ENCODE data around the gene PRKCA. TPM values are rescaled to one million over a fixed set of nuclear protein-coding genes. Genes with fewer than 3 reads are reported as not detected.

The PRKCA gene
- total RNA-seq, 1 donor from 2014 or later: 14.9 TPM

DNA sequence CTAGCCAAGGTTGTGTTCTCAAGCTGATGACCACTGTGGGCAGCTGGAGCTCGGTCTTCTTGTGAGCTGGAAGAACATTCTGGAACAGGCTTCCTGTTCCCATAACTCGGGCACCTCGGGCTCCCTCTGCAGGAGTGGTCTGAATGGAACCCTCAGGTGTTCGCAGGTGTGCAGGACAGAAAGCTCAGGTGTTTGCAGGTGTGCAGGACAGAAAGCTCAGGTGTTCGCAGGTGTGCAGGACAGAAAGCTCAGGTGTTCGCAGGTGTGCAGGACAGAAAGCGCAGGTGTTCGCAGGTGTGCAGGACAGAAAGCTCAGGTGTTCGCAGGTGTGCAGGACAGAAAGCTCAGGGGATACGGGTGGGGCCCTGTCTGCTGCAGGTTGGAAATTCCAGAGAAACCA, 423.5 kb downstream of the PRKCA start:
- peak; percentile 75 for DNase-seq (ENCODE audit: low spot score)

DNA sequence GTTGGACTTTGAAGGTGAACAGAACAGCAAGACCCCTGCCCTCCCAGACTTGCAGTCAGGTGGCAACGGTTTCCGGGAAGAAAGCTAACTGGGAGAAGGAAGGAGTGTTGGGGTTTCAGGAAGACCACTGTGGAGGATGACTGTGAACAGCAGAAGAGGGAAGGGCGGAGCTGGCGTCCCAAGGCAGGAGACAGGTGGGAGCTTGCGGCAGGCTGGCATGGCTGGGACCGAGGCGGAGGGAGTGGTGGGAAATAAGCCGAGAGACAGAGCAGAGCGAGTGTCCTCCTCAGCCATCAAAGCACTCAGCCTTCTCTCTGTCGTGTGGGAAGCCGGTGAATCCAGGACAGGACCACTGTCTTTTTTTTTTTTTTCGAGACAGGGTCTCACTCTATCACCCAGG, 424.0 kb downstream of the PRKCA start:
- peak; percentile 65 for DNase-seq (ENCODE audit: low spot score)

DNA sequence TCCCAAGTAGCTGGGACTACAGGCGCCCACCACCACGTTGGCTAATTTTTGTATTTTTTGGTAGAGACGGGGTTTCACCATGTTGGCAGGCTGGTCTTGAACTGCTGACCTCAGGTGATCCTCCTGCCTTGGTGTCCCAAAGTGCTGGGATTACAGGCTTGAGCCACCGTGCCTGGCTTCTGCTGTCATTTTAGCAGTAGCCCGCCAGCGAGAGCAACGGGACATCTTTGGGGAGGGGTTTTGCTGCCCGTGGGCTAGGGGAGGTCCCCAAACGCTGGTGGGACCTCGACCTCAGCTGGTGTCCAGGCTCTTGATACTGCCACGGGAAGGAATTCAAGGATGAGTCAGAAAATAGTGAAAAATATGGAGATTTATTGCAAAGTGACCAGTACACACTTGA, 424.4 kb downstream of the PRKCA start:
- DNase-seq (ENCODE audit: low spot score): peak; percentile 45

DNA sequence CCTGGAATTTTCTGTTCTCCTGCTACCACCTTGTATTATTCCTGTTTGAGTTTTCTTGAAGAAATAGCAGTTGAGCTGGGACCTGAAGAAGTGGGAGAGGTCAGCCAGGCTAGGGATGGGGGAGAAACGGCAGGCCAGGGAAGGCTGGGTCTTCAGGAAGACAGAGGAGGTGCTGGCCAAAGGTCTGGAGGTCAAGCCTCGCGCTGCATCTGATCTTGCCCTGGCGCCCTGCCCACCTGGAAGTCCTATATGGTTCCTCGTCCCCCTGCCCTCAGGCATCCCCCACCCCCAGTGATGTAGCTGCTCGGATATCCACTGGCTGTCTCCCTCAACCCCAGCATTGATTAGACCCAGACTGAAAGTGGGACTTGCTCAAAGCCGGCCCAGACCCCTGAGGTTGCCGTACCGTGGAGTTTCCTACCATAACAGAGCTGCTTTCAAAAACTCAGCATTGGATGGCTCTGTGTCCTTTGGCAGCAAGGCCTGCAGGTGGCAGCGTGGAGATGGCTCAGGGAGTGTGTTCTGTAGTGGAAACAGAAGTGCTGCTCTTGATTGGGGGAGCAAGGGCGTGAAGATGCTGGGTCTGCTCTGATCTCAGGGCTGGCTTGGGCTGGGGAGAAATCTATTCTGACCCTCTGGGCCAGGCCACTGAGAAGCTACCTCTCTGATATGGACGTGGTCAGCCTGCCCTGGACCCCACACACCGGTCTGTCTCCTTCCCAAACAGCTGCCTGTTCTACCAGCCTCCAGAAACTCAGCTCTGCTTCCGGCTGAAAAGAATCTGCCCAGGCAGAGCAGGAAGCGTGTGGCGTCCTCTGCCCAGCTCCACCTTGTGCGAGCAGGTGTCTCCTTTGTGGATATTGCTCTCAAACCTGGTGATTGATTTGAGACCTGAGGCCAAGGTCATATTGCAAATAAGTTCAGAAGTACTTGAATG, 425.5 kb downstream of the PRKCA start:
- peak; percentile 55 for DNase-seq (ENCODE audit: low spot score)

DNA sequence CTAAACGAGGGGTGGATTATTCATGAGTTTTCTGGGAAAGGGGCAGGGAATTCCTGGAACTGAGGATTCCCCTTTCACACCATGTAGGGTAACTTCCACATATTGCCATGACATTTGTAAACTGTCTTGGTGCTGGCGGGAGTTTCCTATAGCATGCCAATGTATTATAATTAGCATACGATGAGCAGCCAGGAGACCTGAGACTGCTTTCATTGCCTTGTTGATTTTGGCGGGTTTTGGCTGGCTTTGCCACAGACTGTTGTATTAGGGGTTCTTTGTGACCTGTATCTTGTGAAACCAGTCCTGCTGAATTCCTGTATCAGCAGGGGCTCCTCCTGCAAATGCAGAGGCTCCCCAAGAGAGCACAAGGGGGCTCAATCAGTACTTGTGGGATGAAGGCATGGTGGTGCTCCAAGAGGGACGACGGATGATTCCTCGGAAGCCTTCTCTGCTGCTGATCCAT, 428.1 kb downstream of the PRKCA start:
- no peak for DNase-seq (ENCODE audit: low spot score)

DNA sequence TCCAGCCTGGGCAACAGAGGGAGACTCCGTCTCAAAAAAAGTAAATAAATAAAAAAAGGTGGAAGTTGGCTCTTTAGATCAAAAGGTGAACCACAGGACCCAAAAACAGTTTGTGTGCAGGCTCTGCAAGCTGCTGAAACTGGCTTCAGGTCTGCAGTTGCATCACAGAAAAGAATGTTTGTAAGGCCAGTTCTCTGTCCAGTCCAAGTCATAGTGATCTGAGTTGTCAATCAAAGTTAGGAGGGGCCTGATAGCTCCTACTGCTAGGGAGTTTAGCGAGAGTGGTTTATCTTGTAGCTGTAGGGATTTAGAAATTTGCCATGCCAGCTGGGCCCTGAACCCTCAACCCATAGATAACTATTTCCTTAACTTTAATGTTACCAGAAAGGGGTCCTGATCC, 431.3 kb downstream of the PRKCA start:
- DNase-seq (ENCODE audit: low spot score): no peak

DNA sequence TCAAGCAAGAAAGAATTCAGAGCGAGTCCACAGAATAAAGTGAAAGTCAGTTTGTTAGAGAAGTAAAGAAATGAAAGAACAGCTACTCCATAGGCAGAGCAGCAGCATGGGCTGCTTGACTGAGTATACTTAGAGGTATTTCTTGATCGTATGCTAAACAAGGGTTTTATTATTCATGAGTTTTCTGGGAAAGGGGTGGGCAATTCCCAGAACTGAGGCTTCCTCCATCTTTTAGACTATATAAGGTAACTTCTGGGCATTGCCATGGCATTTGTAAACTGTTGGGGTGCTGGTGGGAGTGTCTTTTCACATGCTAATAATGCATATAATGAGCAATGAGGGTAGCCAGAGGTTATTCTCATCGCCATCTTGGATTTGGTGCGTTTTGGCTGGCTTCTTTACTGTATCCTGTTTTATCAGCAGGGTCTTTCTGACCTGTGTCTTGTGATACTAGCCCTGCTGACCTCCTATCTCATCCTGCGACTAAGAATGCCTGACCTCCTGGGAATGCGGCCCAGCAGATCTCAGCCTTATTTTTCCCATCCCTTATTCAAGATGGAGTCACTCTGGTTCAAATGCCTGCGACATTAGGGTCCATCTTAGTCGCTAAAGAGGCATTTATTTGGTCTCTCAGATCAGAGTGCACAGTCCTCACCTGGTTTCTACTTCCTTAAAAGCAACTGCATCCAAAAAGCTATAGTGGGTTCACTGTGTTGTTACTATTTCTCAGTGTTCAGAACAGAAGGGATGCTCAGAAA, 432.0 kb downstream of the PRKCA start:
- DNase-seq (ENCODE audit: low spot score): no peak

DNA sequence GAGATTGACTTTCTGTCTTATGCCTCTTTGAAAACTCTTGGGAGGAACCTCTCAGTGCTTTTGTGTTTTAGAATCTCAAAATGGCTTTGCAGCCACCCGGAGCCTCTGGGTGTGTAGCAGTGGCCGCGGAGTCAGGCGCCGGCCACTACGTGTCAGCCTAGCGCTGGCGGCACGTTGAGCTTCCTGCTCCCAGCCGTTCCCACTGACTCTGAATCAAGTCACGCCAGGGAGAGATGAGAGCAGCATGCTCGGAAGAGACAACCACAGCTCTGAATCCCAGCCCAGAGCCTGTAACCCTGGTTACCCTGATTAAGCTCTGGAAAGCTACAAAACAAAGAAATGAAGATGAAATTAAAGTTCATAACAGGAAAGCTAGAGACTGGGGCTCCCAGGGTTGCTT, 435.1 kb downstream of the PRKCA start:
- peak; percentile 73 for DNase-seq (ENCODE audit: low spot score)

DNA sequence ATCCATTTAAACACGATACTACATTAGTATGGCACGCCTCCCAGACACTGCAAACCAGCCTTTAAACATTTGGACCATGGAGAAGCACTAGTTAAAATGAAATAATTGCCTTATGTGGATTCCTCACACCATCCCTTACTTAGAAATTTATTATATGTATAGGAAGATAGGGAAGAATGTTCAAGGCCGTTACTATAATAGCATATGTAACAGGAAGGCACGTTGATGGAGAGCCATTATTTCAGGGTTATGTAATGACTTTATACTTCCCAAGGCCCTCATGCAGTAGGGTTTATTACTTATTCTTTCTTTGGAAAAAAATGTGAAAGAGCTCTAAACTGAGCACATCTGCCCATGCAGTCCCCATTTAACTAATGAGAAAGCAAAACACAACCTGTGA, 435.9 kb downstream of the PRKCA start:
- DNase-seq (ENCODE audit: low spot score): no peak

DNA sequence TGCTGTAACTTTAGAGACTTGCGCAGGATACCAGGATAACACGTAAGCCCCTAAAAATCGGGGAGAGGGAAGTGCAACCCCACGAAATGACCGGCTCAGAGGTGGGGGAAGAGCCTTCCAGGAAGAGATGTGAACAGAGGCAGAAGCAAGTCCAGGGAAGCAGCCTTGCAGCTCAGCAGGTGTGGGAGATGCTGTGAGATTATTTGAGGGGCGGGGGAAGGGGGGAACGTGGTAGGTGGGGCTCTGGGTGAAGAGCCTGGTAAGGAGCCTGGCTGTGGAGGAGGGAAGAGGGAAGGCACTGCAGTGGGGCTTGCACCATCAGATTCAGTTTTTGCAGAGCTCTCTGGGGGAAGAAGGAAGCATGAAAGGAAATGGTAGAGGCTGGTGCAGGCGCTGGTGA, 437.1 kb downstream of the PRKCA start:
- no peak for DNase-seq (ENCODE audit: low spot score)

DNA sequence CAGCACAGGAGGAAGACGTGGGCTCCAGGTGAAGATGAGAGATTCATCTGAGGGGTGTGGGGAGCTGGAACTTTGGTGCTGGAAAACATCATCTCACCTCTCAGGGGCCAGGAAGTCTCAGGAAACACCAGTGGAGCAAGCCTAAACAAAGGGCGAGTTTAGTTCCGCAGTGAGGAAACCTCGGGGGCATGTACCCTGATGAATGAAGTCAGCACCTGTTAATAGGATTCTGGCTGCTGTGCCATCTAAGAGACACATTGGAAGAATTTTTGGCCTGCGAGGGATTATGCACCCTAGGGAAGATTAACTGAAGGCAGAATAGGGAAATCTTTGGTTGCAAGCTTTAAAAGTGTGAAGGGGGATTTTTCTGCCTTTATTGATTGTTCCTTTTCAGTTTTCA, 437.8 kb downstream of the PRKCA start:
- no peak for DNase-seq (ENCODE audit: low spot score)

DNA sequence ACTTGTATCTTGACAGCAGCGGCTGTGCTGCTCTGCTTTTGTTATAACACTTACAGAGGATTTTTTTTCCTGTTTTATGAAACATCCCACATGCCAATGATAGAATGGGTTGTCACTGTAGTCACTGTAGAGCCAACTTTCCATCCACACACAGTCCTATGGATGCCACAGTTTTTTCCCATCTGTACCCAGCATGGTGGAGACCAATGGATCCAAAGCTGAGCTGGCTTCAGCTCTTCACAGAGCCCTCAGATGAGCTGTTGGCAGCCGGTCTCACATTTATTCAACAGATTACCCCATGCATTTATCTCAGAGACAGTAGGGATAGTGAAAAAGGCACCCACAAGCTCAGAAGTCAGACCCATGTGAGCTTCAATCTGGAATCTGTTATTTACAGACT, 441.1 kb downstream of the PRKCA start:
- no peak for DNase-seq (ENCODE audit: low spot score)

DNA sequence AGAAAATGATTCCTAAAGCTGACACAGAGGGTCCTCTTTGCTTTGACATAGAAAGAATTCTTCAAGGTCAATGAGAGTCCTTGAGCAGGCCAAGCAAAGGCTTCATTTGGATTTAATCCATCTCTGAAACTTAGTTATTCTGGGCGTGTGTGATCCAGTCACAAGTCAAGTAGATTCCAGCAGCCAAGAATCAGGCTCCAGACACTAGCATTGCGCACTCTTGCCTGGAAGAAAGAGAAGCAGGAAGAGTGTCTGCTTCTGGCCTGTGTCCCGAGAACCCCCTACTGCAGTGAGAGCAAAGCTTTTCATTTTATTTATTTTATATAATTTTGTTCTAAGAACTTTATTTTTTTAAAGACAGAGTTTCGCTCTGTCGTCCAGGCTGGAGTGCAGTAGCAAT, 444.3 kb downstream of the PRKCA start:
- no peak for DNase-seq (ENCODE audit: low spot score)

DNA sequence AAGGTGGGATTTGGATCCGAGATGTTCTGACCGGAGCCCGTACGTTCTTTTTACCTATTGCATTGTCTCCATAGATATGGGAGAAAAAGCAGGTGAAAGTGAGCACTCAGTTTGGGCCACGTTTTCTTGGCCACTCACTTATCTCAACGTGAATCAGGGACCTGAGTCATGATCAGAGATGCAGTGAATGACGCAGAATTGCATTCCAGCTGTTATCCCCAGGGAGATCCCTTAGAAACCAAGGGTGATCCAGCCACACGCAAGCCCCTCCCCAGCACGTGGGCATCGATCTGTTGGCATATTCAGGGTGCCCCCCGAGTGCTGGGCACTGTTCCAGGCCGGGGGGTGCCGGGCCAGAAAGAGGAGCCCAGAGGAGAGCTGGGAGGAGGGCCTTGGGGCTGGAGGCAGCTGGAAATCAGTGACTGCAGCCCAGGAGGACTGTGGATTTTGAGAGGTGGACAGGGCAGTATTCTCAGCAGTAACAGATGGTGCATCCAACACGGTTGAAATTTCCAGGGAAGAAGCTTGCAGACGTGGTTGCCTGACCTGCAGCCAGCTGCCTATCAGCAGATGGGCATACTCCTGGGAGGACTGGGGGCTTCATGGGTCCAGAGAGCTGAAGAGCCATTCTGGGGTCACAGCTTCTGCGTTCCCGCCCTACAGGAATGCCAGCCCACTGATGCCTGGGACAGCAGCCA, 445.3 kb downstream of the PRKCA start:
- peak; percentile 67 for DNase-seq (ENCODE audit: low spot score)

DNA sequence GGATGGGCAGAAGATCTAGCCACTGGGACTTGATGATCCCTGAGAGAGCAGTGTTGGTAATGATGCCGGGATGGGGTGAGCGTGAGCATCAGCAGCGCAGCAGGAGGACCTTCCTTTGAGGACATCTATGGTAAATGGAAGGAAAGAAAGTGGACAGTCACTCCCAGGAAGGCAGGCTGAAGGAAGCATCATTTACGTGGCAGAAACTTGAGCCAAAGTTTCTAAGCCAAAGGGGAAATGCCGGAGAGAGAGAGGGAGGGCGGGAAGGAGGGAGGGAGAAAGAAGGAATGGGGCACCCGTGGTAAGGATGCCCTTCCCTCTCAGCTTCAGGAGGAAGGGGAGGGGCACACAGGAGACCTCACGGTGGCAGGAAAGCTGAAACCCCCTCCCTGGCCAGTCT, 446.2 kb downstream of the PRKCA start:
- no peak for DNase-seq (ENCODE audit: low spot score)

DNA sequence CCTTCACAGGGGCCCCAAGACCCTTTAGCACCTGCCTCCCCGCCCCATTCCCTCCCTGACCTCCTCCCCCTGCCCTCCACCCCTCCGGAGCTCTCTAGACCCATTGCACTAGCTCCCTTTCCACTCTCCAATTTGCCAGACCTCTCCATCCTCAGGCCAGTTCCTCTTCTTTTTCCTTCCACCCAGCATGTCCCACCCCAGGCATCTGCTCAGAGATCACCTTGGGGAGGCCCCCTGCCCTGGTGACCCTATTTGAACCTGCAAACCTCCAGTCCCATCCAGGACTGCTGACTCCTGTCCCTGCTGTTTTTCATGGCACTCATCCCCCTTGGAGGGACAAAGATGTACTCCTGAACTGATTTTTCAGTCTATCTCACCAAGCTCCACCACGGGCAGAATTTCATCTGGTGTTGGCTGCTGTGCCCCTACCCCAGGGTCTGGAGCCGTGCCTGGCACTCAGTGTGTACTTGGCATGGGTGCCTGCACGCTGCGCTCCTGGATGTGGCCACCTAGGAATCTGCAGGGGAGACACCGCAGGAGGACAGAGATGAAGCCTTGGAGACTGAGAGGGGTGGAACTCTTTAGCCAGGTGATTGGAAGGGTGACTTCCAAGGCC, 446.9 kb downstream of the PRKCA start:
- peak; percentile 74 for DNase-seq (ENCODE audit: low spot score)

DNA sequence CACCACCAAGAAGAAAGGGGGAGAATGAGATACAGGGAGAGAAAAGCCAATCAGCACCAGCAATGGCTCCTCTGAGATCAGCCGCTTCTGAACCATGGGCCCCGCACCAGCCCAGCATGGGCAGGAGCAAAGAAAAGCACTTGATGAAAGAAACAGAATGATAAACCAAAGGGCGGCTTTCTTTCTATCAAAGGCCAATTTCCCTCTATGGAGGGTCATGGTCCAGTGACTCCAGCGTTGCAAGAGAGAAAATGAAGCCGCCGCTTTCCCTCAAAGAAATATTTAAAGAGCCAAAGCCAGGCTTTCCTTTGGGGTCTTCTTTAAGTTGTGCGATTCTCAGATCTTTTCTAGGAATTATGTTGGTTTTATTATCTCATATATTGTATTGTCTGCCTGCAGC, 447.7 kb downstream of the PRKCA start:
- no peak for DNase-seq (ENCODE audit: low spot score)

DNA sequence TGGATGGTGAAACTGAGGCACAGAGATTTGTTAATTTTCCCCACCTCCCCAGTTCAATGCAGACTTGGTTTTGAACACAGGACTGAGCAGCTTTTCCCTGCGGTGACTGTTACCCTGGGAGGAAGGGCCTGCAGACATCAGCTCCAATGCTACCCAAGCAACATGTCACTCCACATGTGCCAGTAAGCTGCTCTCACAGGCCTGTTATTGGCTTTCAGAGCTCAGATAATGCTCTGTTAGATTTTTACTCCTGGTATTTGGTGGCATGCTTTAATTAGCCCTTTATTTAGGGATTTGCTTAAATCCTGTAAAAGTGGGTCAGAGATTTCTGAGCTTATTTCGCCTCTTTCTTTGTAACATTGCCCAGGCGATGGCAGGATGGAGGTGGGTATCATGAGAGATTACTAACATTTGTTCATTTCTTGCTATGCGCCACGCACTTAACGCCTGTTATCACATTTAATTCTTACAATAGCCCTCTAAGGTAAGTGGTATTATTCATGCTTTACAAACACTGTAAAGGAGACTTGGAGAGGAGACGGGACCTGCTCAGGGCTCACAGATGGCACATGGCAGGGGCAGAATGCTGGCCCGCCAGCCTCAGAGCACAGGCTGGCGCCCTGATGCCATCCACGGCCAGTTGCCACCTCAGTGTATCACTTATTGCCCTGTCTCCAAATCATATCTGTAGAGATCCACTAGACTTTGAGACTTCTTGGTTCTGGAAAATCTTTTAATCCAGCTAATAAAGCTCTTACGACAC, 448.5 kb downstream of the PRKCA start:
- DNase-seq (ENCODE audit: low spot score): no peak

DNA sequence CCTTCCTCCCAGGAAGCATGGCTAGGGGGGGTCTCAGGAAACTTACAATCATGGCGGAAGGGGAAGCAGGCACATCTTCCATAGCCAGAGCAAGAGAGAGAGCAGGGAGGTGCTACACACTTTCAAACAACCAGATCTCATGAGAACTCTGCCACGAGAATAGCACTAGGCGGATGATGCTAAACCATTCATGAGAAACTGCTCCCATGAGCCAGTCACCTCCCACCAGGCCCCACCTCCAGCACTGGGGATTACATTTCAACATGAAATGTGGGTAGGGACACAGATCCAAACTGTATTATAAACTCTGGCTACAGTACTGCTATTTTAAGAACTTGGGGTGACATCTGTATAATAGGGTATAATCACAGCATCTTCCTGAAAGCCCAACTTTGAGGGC, 449.4 kb downstream of the PRKCA start:
- DNase-seq (ENCODE audit: low spot score): no peak

DNA sequence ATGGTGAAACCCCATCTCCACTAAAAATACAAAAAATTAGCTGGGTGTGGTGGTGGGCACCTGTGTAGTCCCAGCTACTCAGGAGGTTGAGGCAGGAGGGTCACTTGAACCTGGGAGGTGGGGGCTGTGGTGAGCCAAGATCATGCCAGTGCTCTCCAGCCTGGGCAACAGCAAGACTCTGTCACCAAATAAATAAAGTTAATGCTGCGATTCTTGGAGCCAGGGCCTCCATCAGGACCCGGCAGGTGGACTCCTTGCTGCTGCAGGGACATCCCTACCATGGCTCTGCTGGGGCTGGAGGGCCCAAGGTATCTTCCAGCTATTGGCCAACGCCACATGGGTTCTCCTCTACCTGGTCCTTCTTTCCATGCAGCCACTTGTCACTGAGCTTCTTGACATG, 450.0 kb downstream of the PRKCA start:
- DNase-seq (ENCODE audit: low spot score): peak; percentile 74

All from mesenteric fat pad (tissue), 1 donor.